NCI-H524 treated with DMSO at 0.1 percent for 48 hours (cell line): ENCODE results near the gene PAM.
"Not testable (repeated sequence)": the region's sequence is repeated elsewhere in the genome, so short reads cannot be mapped to it uniquely, and the experiment has no call there.

Experiments used
- DNase-seq: peaks from one replicate; lab custom pipeline; 2025; lab: John Stamatoyannopoulos, UW

PAM gene

DNA sequence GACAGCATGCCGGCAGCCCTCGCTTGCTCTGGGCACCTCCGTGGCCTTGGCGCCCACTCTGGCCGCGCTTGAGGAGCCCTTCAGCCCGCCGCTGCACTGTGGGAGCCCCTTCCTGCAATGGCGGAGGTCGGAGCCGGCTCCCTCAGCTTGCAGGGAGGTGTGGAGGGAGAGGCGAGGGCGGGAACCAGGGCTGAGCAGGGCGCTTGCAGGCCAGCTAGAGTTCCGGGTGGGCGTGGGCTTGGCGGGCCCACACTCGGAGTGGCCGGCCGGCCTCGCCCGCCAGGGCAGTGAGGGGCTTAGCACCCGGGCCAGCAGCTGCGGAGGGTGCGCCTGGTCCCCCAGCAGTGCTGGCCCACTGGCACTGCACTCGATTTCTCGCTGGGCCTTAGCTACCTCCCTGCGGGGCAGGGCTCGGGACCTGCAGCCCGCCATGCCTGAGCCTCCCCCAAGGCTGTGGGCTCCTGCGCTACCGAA lies 3.2 kb upstream of the PAM start:
- not testable (repeated sequence) for DNase-seq

DNA sequence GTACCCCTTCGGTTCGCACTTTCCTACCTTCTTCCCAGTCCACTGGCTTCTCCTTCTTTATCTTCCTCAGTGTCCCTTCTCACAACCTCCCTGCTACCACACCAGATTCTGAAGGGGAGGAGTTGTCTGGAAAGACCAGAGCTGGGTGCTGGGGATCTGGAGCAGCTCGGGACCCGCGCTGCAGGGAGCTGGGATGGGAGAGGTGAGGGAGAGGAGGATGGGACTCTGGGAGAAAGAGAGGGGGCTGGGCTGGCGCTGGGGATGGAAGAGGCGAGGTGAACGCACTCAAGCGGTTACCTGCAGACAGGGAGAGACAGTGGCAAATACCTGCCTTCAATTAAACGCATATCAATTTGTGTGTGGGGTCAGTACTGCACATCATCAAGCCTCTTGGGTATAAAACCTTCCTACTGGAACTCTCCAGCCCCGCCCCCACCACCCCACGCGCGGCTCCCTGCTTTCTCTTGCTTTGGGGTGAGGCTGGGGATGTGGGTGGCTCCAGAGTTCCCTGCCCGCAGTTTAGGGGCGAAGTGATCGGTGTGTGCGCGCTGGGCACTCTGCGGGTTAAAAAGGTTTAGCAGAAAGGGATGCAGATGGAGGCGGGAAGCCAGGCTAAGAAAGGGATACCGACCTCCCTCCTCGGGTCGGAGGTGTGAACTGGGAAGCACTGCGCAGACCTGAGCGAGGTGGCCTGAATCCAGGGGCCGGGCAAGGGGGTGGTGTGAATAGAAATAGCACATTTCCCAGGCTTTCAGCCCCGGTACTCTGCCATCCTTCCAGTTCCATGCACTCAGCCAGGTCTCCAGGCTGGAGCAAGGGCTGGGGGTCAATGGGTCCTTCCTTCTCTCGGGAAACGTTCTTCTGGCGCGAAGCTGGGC lies 977 bp upstream of the PAM start:
- DNase-seq, result no peak

DNA sequence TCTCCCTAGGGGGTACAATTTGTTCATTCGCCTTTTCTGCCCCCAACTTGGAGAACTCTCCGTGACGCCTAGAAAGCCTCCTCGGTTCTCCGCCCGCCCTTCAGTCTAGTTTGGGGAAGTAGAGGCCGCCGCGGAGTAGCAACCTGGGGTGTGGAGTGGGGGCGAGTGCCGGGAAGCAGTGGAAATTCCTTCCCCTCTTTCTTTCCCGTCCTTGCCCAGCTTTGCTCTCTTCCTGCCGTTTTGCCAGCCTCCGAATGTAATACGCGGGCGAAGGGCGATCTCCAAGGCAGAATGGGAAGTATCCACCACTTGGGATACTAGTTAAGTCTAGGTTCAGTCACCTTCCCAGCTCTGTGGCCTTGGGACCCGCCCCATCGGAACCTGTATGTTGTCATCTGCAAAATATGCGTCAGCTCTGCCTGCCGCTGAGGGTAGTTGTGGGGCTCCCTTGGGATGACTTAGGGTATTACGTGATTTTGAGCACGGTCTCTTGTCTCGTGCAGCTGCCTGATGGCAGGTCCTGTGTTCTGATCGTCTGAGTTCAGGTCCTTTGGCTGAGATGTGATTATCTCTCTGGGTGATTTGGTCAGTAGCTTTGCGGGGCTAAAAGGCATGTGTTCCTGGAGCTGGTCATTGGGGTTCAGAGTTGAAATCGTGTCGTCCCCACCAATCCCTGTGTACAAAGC lies 724 bp downstream of the PAM start:
- DNase-seq, result peak; percentile 36

DNA sequence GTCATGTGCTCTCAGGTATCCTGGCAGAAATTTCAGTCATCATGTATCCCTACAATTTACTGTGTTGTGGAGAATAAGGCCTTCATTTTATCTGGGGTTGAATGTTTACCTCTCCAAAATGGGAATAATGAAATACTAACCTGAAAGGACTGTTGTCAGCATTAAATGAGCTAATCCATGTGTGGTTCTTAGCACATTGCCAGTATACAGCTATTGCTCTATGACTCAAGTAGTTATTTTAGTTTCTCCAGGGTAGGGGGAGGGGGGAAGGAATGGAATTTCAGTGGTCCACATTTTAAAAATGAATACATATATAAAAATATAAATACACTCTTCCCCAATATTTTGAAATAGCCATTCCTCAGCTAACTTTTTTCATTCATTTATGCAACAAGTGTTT lies 3.5 kb downstream of the PAM start:
- DNase-seq, result no peak

DNA sequence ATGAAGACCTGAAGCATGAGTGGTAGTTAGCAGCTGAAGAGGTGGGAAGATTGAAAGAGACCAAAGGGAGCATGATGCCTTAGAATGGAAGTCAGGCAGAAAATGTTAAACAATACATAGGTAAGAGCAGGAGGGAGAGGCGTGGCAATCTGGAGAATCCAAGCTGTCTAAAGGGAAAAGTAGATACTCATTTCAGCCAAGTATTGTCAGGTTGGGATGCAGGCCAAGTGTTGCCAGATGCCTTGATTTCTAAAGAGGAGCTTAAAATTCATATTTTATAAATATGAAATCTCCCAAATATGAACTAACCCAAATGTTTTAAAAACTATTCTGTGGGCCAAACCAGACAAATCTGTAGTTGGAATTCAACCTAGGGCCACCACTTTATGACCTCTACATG lies 4.2 kb downstream of the PAM start:
- DNase-seq, result no peak

DNA sequence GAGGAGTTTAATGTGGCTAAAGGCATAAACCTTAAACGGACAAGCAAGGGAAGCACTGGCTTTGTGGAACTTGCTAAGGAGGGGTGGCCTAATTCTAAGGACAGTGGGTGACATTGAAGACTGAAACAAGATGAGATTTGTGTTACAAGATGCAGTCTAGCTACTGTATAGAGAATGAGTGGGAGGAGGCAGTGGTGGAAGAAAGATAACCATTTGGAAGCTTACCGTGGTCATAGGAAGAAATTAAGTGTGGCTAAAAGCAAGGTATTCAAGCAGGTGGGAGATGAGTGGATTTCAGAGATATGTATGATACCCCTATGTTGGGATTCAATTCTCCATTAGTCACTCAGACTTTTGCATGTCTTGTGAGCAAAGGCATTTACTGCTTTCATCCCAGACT lies 4.6 kb downstream of the PAM start:
- no peak for DNase-seq

DNA sequence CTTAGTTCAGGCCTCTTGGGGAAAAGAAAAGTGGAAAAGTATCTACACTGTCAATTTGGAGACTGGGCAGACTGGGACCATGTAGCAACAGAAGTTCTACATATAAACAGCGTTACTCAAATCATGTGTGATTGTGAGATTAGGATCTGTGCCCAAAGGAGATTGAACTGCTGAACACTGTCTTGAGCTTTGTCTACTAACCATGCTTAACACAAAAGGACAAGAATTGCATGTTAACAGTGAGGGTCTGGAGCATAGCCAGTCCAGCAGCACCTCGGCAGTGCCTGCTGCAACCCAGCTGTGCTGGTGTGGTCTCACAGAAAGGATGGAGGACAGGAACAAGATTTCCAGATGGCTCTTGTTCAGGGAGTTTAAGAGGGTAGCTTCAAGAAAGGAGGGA lies 5.7 kb downstream of the PAM start:
- no peak for DNase-seq

DNA sequence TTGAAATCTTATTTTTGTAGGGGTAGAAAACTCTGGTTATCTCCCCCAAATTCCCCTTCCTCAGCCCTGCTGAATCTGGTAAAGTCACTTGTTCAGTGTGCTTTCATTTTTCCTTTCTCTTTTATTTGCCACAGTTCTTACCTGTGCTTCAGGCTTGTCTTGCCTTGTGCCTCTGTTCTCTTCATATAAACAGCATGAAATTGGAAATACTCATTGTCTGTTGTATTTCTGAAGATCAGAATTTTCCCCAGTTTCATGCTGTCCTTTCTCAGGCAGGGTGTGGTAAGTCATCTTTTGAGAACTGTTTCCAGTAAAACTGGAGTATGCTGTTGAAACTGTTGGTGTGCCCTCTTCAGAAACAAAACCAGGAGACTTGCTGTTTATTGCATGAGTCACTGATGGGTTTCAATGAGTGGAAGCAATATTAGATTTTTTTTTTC lies 7.0 kb downstream of the PAM start:
- DNase-seq, result no peak

DNA sequence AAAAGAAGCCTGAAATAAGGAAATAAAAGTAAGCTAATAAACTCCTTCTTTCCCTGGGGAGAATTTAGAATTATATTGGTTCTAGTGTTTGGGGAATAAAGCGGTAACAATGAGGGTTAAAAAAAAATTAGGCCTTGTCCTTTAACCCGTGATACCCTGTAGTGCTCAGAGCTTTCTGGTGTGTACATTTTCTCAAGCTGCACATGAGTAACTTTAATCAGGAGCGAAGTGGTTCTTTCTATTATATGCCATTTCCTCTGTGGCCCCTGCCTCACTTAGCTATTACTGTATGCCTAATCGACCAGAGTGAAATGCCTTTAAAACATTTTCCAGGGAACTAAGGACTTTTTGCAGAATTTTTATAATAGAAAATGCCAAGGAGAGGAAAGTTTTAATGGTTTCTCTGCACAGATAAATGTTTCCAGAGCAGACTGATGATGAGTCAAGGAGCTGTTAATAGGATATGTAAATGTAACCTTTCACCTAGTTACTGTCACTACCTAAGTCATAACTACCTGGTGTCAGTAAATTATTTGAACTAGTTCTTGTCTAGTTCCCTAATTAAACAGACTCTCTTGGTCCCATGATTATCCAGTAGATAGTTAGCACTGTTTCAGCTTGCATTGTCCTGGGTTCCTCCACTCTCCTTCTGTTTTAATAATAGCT lies 7.6 kb downstream of the PAM start:
- DNase-seq, result no peak

DNA sequence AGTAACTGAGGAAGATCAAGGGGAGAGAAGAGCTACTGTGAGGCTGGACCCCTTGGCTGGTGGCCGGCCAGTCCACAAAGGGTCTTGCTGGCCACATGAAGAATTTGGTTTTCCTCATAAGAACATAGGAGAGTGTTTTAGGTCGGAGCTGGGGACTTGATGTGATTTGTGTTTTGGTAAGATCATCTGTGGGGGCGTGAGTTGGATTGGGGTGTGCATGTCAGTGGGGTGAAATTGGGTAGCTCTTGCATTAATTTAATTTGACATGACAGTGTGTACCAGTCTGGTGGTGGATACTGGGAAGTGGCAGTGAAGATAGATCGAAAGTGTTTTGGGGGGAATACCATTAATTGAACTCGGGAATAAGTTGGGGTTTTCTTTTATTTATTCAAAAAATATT lies 8.6 kb downstream of the PAM start:
- DNase-seq, result no peak

DNA sequence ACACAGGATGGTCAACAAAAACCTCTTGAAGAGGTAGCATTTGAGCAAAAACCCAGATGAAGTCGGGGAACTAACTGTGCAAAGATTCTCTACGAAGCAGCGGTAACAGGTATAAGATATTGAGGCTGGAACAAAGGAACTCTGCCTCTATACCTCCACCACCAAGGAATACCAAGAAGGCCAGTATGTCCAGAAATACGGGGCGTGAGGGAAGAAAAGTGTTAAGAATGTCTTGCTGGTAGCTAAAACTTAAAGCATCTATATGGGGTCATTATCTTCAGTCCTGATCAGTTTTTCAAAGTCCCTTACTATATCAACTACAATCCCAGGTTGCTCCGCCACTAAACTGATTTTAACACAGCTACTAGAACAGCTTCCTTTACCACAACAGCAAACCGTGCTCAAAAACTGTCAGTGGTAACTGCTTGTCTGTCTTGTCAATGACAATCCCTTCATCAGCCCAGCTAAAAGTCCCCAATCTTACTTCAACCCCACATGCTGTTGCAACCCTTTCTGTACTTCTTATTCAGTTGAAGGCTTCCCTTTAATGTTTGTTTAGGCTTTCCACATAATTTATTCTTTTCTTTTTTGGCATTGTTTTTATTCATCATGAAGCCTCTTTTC lies 9.4 kb downstream of the PAM start:
- DNase-seq, result no peak

DNA sequence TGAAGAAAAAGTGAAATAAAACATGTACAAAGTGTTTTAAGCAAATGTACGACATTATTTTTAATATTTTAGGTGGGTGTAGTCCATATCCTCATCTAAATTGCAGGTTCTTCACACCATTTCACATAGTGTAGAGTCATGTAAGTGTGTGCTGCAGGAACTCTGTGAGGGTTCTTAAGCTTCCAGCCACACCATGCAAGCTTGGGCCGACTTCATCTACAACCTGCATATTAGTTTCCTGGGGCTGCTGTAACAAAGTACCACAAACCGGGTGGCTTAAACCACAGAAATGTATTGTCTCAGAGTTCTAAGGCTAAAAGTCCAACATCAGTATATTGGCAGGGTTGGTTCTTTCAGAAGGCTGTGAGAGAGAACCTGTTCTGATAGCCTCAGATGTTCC lies 10.2 kb downstream of the PAM start:
- DNase-seq, result no peak

DNA sequence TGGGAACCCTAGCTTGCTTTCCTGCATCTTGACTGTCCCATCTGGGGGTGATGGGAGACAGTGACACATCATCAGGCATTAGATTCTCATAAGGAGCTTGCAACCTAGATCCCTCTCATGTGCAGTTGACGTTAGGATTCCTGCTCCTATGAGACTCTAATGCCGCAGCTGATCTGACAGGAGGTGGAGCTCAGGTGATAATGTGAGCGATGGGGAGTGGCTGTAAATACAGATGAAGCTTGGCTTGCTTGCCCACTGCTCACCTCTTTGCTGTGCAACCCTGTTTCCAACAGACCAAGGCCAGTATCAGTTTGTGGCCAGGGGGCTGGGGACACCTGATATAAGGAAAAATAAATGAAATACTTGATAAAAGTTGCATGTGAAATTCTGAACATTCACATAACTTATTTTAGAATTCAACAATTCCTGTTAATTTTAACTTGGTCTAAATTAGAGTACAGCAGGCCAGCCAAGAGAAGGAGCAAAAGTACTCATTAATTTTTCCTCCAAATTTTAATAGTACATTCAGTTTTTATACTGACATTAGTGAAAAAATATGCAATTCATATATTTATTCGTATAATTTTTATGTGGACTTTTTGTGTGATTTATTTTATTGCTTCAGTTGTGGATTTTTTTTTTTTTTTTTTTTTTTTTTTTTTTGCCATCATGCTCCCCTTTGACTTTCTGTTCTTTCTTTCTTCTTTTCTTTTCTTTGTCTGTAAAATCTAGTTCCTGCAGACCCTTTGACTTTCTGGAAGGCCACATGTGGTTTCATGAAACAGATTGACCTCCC lies 11.4 kb downstream of the PAM start:
- no peak for DNase-seq

DNA sequence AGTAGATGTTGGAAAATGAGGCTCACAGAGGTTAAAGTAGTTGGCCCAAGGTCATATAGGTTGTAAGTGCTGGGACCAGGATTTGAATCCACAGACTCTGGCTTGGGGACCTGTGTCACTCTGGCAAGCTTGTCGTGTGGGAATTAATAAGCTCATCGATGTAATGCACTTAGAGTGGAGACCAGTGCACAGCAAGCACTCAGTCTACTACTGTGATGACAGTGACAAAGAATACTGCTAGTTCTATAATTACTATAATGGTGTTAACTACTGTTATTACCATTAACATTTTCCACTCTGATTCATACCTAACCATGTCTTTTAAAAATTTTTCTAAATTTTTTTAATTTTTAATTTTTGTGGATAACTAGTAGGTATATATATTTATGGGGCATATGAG lies 12.8 kb downstream of the PAM start:
- DNase-seq, result no peak

DNA sequence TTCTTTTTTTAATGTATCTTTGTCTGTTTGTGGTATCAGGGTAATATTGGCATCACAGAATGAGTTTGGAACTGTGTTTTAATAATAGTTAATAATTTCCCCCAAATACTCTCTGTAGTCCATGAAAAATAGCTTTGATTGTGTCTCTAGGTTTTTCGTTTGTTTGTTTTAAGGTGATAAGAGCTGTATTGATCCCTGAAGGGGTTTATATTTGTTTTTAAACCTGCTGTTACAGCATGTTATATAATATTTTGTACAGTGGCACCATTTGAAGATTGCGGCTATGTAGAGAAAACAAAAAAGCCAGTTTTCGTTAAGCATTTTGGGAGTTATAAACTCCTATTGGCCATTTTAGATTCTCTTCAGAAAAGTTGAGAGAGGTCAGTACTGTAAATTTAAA lies 15.7 kb downstream of the PAM start:
- no peak for DNase-seq

DNA sequence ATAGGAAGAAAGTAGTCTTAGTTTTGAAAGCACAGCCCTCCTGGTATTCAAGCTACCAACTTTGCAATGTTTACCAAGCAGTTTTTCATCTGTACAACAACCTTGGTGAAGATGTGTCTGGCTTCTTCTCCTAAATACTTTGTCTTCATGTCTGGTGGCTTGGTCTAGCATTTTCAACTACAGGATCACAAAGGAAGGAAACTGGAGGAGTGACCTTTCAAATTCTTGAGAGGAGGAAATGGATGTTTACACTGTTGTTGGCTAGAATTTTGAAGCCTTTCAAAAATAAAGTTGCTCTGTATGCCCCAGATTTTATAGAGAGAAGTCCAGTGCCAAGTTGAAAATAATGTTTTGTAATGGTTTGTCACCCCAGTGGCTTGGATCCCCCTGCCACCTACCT lies 16.3 kb downstream of the PAM start:
- no peak for DNase-seq

DNA sequence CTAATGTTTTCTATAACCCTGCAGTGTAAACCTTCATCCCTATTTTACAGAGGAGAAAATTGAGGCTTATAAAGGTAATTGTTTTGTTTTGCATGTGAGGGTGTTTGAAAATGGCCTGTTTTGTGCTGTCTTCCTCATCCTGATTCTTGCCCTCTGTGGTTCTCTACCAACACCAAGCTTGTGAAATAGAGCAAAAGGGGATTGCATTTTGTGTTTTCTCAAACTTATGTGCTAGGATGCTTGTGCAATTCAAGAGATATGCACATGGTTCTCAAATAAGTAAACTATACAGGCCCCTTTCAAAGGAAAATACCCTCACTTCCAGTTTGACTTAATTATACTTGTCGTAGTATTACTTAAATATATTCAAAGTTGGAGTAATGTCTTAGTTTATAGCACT lies 17.2 kb downstream of the PAM start:
- DNase-seq, result no peak

DNA sequence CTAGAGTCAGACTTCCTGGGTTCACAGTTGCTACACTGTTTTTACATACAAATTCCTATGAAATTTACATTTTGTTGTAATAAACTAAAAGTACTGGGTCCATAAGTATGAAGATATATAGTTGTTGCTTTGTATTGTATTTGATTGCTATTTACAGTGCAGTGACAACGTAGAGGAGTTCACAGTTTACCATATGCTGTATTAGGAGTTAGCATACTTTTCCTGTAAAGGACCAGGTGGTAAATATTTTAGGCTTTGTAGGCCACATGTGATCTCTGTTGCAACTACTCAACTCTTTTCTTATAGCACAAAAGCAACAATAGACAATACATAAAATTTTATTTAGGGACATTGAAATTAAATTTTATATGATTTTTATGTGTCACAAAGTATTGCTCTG lies 18.0 kb downstream of the PAM start:
- DNase-seq, result no peak

DNA sequence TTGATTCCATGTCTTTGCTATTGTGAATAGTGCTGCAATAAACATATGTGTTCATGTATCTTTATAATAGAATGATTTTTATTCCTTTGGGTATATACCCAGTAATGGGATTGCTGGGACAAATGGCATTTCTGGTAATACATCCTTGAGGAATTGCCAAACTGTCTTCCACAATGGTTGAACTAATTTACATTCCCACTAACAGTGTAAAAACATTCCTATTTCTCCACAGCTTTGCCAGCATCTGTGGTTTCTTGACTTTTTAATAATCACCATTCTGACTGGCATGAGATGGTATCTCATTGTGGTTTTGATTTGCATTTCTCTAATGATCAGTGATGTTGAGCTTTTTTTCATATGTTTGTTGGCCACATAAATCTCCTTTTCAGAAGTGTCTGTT lies 20.7 kb downstream of the PAM start:
- DNase-seq, result not testable (repeated sequence)

DNA sequence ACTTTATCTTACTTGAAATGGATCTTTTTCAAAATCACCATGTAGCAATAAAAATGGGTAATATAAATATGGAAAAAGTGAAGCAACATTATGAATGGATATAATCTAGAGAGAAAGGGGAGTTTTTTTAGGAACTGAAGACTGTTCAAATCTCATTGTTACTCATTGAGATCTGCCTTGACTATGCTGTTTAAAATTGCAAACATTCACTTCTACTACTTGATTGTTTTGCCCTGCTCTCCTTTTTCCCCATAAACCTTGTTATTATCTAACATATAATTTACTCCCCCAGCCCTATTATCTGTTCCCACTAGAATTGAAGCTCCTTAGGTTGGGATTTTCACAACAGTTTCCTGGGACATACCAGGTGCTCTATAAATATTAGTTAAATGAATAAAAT lies 22.0 kb downstream of the PAM start:
- no peak for DNase-seq

DNA sequence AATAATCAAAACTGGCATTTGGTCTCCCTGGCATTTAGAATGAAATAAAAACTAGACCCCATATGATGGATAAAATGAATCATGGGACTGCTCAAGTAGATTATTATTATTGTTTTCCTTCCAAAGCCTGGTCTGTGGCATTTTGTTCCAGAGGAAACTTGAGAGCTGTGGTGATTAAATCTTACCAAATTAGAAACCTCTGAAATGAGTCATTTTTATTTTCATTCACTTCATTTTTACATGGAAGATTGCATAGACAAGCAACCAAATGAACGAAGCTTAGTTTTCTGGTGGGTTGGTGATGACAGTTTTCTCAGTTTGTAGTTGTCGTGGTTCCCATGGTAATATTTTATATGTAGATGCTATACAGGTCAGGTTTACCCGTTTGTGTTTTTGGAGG lies 23.4 kb downstream of the PAM start:
- no peak for DNase-seq

DNA sequence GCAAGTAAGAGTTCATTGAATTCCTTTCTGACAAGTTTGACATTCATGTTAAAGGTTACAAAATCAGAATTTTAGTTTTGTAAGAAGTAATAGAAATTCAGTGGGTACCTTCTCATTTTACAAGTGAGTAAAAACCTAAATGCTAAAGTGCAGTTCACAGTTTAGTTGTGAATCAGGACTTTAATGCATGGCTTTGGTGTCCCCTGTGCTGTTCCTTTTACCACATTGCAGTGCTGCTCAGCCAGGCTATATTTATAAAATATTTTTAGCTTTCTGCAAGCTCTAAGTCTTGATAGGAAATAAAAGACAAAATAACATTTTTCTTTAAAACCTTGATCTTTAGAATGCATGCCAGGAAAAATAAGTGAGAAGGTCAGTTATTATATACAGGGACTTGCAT lies 26.3 kb downstream of the PAM start:
- no peak for DNase-seq
